GM20431 (cell line): ENCODE data around the gene TRABD2B.
"Not testable (repeated sequence)": the region's sequence is repeated elsewhere in the genome, so short reads cannot be mapped to it uniquely, and the experiment has no call there.

Experiments used
- in situ Hi-C: fragments of 300-500 bp; cut with MseI, MboI; formaldehyde crosslinking; loops from one replicate; pipeline ENCODE4 v1.15.0; 2020; ENCODE audit warnings: low sequenced_read_pairs; ENCODE audit not compliant: unreplicated experiment

Gene TRABD2B

GRCh38 chr1:47972864-47973432 is 24.2 kb downstream of the TRABD2B start:
- in situ Hi-C loops = no loop called here

GRCh38 chr1:47971385-47972160 is 25.6 kb downstream of the TRABD2B start:
- in situ Hi-C loops = no loop called here

DNA sequence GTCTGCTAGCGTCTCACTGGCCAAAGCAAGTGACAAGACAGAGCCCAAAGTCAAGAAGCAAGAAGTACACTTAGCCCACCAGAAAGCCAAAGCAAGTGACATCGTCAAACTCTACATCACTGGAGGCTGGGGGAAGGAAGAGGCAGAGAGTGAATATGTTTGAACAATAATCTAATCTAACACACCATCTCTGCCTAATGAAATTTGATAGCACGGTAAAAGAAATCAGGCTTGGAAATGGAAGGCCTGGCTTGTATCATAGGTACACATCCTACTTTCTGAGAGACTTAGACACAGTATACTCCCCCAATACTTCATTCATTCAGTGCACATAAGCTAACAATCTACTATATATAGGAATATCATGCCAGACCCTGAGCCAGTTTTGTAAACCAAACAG is 26.3 kb downstream of the TRABD2B start:
- in situ Hi-C loops = no loop called here

DNA sequence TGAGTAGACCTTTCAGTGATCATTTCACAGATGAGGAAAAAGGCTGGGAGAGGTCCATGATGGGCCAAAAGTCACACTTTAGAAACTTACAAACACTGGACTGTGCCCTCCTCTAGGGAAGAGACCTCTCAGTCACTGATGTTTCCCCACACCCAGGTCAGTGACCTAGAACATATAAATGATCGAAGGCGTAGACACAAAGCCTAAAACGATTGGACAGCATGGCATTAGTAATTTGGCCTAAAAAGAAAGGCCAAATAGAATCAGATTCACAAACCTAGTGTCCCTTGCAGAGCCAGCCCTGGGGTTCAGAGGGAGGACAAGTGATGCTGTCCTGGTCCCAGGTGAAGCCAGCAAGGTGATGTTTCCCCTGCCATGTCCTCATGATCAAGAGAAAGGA is 27.7 kb downstream of the TRABD2B start:
- in situ Hi-C loops = no loop called here

DNA sequence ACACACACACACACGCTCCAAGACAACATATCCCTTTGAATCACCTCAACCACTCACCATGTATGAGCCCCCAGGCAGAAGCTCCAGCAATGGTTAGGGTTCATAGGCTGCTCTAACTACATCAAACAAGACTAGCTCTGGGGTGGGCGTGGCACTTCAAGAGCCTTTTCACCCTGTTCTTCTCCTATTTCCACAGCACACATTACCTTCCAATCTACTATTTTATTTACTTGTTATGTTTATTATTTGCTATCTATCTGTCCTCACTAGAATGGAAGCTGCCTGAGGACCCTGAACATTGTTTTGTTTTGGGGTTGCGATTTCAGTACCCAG is 28.7 kb downstream of the TRABD2B start:
- in situ Hi-C loops = no loop called here

GRCh38 chr1:47967864-47968555 is 29.2 kb downstream of the TRABD2B start:
- in situ Hi-C loops = no loop called here

GRCh38 chr1:47965816-47966215 is 31.4 kb downstream of the TRABD2B start:
- in situ Hi-C loops = no loop called here

- in situ Hi-C loops = no loop called here
Measured at GRCh38 chr1:47964636-47965035, 32.5 kb downstream of the TRABD2B start.

DNA sequence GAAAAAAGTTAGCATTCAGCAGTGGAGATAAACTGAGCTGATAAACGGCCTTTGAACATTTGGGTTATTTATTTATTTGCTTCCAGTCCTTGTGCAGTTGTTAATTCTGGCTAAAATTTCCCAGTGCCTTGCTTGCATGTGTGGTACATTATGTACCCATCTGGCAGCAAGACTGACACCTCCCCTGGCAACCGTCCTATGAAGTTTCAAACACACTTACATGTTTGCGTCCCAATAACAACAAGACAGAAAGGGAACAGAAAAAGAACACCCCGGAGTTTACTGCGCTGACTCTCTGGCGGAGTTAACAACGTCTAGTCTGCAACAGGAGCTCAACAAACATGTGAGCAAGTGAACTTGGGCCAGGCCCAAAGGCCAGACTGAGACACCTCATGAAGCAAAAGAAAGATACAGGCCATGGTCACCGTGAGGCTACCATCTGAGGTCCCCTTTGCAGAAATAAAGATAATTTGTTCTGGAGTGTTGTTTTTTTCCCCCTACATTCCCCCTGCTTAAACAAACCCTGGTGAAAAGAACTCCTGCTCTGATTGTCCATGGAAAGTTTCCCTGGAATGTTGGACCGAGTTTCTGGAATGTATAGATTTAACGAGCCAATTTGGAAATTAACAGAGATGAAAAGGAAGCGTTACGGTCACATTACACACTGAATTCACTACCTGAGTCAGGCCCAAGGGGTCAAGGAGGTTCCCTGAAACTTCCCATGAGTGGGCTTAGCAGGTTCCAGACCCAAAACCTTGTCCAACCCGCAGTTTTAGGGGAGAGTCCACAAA is 33.4 kb downstream of the TRABD2B start:
- in situ Hi-C loops = no loop called here

DNA sequence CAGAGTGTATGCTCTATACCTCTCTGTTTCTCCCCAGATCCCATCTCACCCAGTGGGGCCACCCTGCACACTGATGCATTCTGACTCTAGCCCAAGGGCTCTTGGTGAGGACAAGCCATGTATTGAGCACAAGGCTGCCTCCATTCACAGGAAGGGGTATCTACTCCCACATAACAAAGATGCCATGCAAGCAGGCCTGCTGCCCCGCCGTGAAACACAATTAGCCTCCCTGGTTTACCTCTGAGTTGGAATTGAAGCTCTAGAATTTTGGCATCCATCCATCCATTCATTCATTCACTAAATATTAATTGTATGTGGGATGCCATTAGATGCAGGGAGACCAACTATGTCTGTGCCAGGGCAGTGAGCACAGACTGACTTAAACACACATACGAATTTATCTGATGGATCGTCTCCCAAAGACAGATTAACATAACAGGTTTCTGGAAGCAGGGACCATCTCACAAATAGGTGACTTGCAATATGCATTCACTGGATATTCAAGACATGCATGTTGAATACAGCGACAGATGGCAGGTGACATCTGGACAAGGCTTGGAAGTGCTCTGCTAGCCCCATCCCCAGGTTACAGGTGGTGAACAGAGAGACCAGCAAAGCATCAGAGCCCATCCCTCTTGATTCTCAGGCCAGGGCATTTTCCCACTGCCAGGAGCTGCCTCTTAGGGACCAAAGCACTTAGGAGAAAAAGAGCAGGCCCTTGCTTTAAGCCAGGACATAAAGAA is 34.3 kb downstream of the TRABD2B start:
- in situ Hi-C loops = no loop called here

DNA sequence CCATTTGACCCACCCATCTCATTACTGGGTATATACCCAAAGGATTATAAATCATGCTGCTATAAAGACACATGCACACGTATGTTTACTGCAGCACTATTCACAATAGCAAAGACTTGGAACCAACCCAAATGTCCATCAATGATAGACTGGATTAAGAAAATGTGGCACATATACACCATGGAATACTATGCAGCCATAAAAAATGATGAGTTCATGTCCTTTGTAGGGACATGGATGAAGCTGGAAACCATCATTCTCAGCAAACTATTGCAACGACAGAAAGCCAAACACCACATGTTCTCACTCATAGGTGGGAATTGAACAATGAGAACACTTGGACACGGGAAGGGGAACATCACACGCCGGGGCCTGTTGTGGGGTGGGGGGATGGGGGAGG is 35.4 kb downstream of the TRABD2B start:
- in situ Hi-C loops = not testable (repeated sequence)

GRCh38 chr1:47956491-47956890 is 40.7 kb downstream of the TRABD2B start:
- in situ Hi-C loops = not testable (repeated sequence)

DNA sequence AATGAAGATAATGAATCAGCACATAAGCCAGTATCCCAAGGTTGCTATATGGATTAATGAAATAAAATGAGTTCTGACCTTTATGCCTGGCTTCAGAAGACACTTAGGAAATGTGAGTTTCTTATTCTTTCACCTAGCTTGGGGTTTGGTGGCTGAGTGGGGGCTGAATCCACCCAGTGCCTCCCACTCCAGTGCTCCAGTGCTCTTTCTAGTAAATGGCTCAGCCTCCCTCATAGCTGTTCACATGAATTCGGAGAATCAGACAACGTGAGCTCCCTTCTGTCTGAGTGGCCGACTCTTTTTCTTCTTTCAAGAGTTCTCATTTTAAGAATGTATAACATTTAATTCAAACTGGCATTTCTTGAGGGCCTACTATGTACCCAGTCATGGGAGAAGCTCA is 43.5 kb downstream of the TRABD2B start:
- in situ Hi-C loops = no loop called here

- in situ Hi-C loops = no loop called here
Measured at GRCh38 chr1:47951545-47952235, 45.5 kb downstream of the TRABD2B start.

DNA sequence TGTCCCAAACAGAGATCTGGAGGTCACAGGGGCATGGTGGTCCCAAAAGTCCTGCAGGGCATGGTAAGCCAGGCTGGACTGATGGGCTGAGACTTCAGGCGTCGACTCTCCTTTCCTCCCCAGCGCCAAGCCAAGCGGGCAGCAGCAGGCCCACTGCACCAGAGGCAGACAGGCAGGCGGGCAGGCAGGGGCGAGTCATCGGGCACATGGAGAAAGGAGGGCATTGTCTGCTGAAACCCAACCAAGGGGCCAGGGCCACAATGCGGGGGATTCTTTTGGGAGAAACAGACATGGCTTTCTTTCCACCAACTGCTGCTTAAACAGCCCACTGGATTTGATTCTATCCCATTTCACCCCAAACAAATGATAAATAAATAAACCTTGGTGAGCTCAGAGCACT is 46.2 kb downstream of the TRABD2B start:
- in situ Hi-C loops = no loop called here

GRCh38 chr1:47950471-47950870 is 46.7 kb downstream of the TRABD2B start:
- in situ Hi-C loops = no loop called here

- in situ Hi-C loops = no loop called here
Measured at GRCh38 chr1:47948126-47948525, 49.1 kb downstream of the TRABD2B start.

DNA sequence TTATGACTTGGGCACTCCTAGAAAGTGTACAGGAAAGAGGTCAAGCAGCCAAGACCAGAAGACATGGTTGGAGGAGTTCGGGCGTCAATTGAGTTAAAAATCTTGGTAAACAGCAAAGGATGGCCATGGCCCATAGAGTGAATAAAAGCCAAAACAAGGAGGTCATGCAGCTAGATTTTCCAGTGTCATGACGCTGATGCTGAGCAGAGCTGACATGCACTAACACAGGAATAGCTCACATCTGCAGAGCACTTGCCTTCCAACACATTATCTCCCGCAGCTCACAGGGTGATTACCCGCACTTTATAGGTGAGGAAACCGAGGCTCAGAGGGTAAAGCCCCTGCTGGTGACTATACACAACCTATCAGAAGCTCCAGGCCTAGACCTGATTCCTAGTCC is 49.7 kb downstream of the TRABD2B start:
- in situ Hi-C loops = no loop called here

DNA sequence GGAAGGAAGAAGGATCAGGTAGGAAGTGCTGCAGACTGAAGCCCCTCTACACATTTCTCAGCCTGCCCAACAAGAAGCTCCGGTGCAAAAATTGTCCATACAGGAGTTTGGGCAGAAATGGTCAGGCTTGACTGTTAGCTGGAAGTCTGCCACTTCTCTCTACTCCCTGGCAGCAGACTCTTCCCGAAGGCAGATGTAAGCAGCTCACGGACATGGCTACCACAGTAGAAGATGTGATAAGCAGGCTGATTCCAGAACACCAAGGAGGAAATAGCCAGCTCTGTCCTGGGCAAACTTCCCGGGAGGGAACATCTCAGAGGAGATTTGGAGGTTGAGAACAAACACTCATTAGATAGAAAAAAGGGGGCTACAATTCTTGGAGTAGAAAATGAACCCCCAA is 52.6 kb downstream of the TRABD2B start:
- in situ Hi-C loops = no loop called here

DNA sequence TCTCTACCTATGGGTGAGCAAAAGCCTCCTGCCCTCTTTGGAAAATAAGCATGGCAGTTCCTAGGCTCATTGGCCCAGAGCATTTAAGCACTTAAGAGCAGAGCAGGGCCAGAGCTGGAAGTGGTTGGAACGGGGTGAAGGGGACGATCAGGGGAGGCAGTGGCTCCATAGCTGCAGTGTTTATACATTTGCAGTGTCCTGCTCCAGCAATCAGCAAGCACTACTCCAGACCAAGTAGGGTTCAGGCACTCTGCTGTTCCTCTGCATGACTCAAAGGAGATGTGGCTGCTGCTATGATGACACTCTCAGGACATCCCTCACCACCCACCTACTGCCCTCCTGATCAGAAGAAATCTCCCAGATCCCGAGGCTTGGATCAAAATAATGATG is 55.0 kb downstream of the TRABD2B start:
- in situ Hi-C loops = no loop called here
